ENCODE results near the gene DMBX1. TPM values are rescaled to one million over a fixed set of nuclear protein-coding genes. Genes with fewer than 3 reads are reported as not detected.

The DMBX1 gene
- total RNA-seq, 2 donors from 2014 or later = not detected

GRCh38 chr1:46490656-46491442, 1.2 kb downstream of the DMBX1 start:
- Histone ChIP-seq H3K4me1 (peaks cover 0 to 21% of the 10 kb centered on the region in 2 donors), H3K27me3 (peaks cover 54 to 63% of the 10 kb centered on the region in 2 donors), H3K27ac (no peak overlapping the region), H3K36me3 (no peaks in the 10 kb centered on the region), H3K9me3 (no peaks in the 10 kb centered on the region), H3K4me3 (peak overlapping the region in 1 of 2 donors; percentile 42)
- no peak for TF ChIP-seq CTCF (IDR thresholded peaks at IDR 0.05)
- no peak for DNase-seq (ENCODE audit: low spot score)

- Histone ChIP-seq H3K27me3 (peaks cover 54 to 60% of the 10 kb centered on the region in 2 donors), H3K36me3 (no peaks in the 10 kb centered on the region), H3K4me3 (no peak overlapping the region), H3K4me1 (peaks cover 0 to 21% of the 10 kb centered on the region in 2 donors), H3K9me3 (no peaks in the 10 kb centered on the region), H3K27ac (no peak overlapping the region)
- DNase-seq (ENCODE audit: low spot score) = no peak
- TF ChIP-seq CTCF (IDR thresholded peaks at IDR 0.05) = no peak
Measured at GRCh38 chr1:46491443-46492268, 2.0 kb downstream of the DMBX1 start.

GRCh38 chr1:46492269-46492853, 2.7 kb downstream of the DMBX1 start:
- DNase-seq (ENCODE audit: low spot score) = no peak
- Histone ChIP-seq H3K9me3 (no peaks in the 10 kb centered on the region), H3K4me3 (no peak overlapping the region), H3K4me1 (peaks cover 0 to 21% of the 10 kb centered on the region in 2 donors), H3K36me3 (no peaks in the 10 kb centered on the region), H3K27me3 (peaks cover 54 to 56% of the 10 kb centered on the region in 2 donors), H3K27ac (no peak overlapping the region)
- TF ChIP-seq CTCF (IDR thresholded peaks at IDR 0.05) = no peak

GRCh38 chr1:46492871-46493270, 3.2 kb downstream of the DMBX1 start:
- no peak for DNase-seq (ENCODE audit: low spot score)
- TF ChIP-seq CTCF (IDR thresholded peaks at IDR 0.05) = no peak
- Histone ChIP-seq H3K27me3 (peaks cover 53 to 54% of the 10 kb centered on the region in 2 donors), H3K9me3 (no peaks in the 10 kb centered on the region), H3K4me3 (no peak overlapping the region), H3K27ac (no peak overlapping the region), H3K4me1 (peaks cover 0 to 21% of the 10 kb centered on the region in 2 donors), H3K36me3 (no peaks in the 10 kb centered on the region)

- Histone ChIP-seq H3K9me3 (no peaks in the 10 kb centered on the region), H3K36me3 (no peaks in the 10 kb centered on the region), H3K4me1 (peaks cover 0 to 21% of the 10 kb centered on the region in 2 donors), H3K27ac (no peak overlapping the region), H3K27me3 (peaks cover 47 to 51% of the 10 kb centered on the region in 2 donors), H3K4me3 (no peak overlapping the region)
- no peak for DNase-seq (ENCODE audit: low spot score)
- no peak for TF ChIP-seq CTCF (IDR thresholded peaks at IDR 0.05)
Measured at GRCh38 chr1:46493316-46494032, 3.8 kb downstream of the DMBX1 start.

All from right atrium auricular region (tissue), 2 donors.